K562 (cell line): ENCODE data around the gene FKBP3. TPM values are rescaled to one million over a fixed set of nuclear protein-coding genes. Genes with fewer than 3 reads are reported as not detected.

ENCODE experiments used
- ATAC-seq: fragments of 200-7000 bp; cut with Tn5 transposase; 3 replicates; pipeline ENCODE4 v1.9.1; 2020; ENCODE audit warnings: moderate library complexity
- BruUV-seq: library from RNA; stranded (reverse); fragments of 400-500 nt; replicated peaks from 2 replicates; lab custom pipeline; 2021; lab: Mats Ljungman, UMichigan
- CTCF ChIA-PET: fragments of 300-600 bp; formaldehyde crosslinking; extraction: SDS; loops from one replicate; lab custom pipeline; 2021; ENCODE audit warnings: low intra/inter-chr PET ratio; lab: Yijun Ruan, JAX
- POLR2A ChIA-PET: fragments of 300-600, 350-650 bp; sonication (Branson Sonifier 250); formaldehyde crosslinking; extraction: SDS; loops from one replicate; lab custom pipeline; 2021; ENCODE audit warnings: antibody characterized with exemption, inconsistent platforms; lab: Yijun Ruan, JAX
- DNase-seq, 4 experiments: peaks; one replicate each; pipeline versions ENCODE4 v3.0.0 to v3.0.0-alpha.2; 2011 to 2018; ENCODE audit warnings: low spot score in 3 of 4, mixed read lengths in 3 of 4; ENCODE audit errors: extremely low read depth in 1 of 4
- FAIRE-seq: peaks from 2 replicates; lab custom pipeline; 2011; peaks lifted over from hg19 to GRCh38; lab: Jason Lieb, UNC
- H2AFZ ChIP-seq: 2 replicates; pipeline ENCODE4 v1.6.0; 2011; ENCODE audit warnings: low read depth, low read length, control low read depth, inconsistent platforms
- H3K27ac ChIP-seq: fragments of 200-600 bp; 3 replicates; pipeline ENCODE4 v1.8.0; 2011; ENCODE audit warnings: low read depth, mild to moderate bottlenecking, control low read depth, inconsistent platforms, low read length, moderate library complexity, mixed read lengths; ENCODE audit errors: extremely low read depth
- H3K27me3 ChIP-seq, 2 experiments: fragments of 300-600 bp in 1 of 2; 2 replicates in 1 of 2; 3 replicates in 1 of 2; pipeline versions ENCODE4 v1.6.0 to v1.8.0; 2011; ENCODE audit warnings: inconsistent platforms in 2 of 2, low read length in 2 of 2, mild to moderate bottlenecking in 1 of 2, mixed read lengths in 1 of 2, moderate library complexity in 1 of 2; ENCODE audit not compliant: control insufficient read depth in 2 of 2, insufficient read depth in 2 of 2
- H3K36me3 ChIP-seq: fragments of 300-600 bp; 3 replicates; pipeline ENCODE4 v1.8.0; 2011; ENCODE audit warnings: mild to moderate bottlenecking, low read length, inconsistent platforms; ENCODE audit not compliant: control insufficient read depth, insufficient read depth
- H3K4me1 ChIP-seq, 2 experiments: fragments of 200-600 bp in 1 of 2; replicated peaks in 1 of 2; 2 replicates in 1 of 2; 3 replicates in 1 of 2; pipeline versions ENCODE4 v1.5.1 to v1.8.0; 2011; ENCODE audit warnings: inconsistent platforms in 2 of 2, low read length in 2 of 2, mild to moderate bottlenecking in 1 of 2, mixed read lengths in 1 of 2, moderate library complexity in 1 of 2; ENCODE audit not compliant: control insufficient read depth in 2 of 2, insufficient read depth in 2 of 2
- H3K4me2 ChIP-seq: 2 replicates; pipeline ENCODE4 v1.6.1; 2011; ENCODE audit warnings: low read length, control low read depth, inconsistent platforms, mixed read lengths; ENCODE audit not compliant: insufficient read depth
- H3K4me3 ChIP-seq: fragments of 200-600 bp; sonication (generic), shearing (Covaris generic); 2 replicates; pipeline ENCODE4 v1.5.1; 2016; ENCODE audit warnings: control low read depth, inconsistent platforms
- H3K79me2 ChIP-seq: fragments of 200-600 bp; 3 replicates; pipeline ENCODE4 v1.8.0; 2011; ENCODE audit warnings: low read length, inconsistent platforms; ENCODE audit not compliant: control insufficient read depth, insufficient read depth
- H3K9ac ChIP-seq, 2 experiments: 2 replicates each; pipeline versions ENCODE4 v1.6.0 to v1.6.1; 2011; ENCODE audit warnings: low read depth in 2 of 2, low read length in 2 of 2, control low read depth in 1 of 2, inconsistent platforms in 1 of 2, mild to moderate bottlenecking in 1 of 2, mixed read lengths in 1 of 2; ENCODE audit not compliant: insufficient read depth in 1 of 2
- H3K9me1 ChIP-seq: one replicate; pipeline ENCODE4 v1.6.0; 2011; ENCODE audit warnings: inconsistent platforms, mild to moderate bottlenecking, low read length, moderate library complexity; ENCODE audit not compliant: control insufficient read depth, insufficient read depth
- H3K9me3 ChIP-seq: replicated peaks from 2 replicates; pipeline ENCODE4 v1.5.1; 2011; ENCODE audit warnings: low read depth, low read length, inconsistent platforms; ENCODE audit not compliant: control insufficient read depth, insufficient read depth
- H4K20me1 ChIP-seq: replicated peaks from 2 replicates; pipeline ENCODE4 v1.6.1; 2011; ENCODE audit warnings: low read length, inconsistent platforms, mixed read lengths; ENCODE audit not compliant: control insufficient read depth, insufficient read depth
- FOXO4 ChIP-seq: fragments of 450-650 bp; formaldehyde crosslinking; IDR thresholded peaks from 2 replicates; pipeline ENCODE4 v1.4.0; 2020; ENCODE audit warnings: mild to moderate bottlenecking, moderate library complexity
- GATAD2B ChIP-seq: fragments of 450-650 bp; IDR thresholded peaks from 2 replicates; pipeline ENCODE4 v1.6.1; 2017; ENCODE audit warnings: mild to moderate bottlenecking, borderline replicate concordance
- HDAC2 ChIP-seq: fragments of 450-650 bp; IDR thresholded peaks from 2 replicates; pipeline ENCODE4 v1.6.1; 2016; ENCODE audit warnings: mild to moderate bottlenecking
- NELFE ChIP-seq: IDR thresholded peaks from 2 replicates; pipeline ENCODE4 v1.6.1; 2011; ENCODE audit warnings: mild to moderate bottlenecking; ENCODE audit not compliant: insufficient read depth, insufficient read length
- NRF1 ChIP-seq, 2 experiments: fragments of 450-650 bp; IDR thresholded peaks in 1 of 2; conservative IDR thresholded peaks in 1 of 2; 2 replicates each; pipeline ENCODE4 v1.6.1; 2014; ENCODE audit warnings: mild to moderate bottlenecking in 2 of 2
- RB1 ChIP-seq: fragments of 450-650 bp; IDR thresholded peaks from 2 replicates; pipeline ENCODE4 v1.6.1; 2017; ENCODE audit warnings: low read depth, mild to moderate bottlenecking
- RFX1 ChIP-seq: fragments of 450-650 bp; IDR thresholded peaks from 2 replicates; pipeline ENCODE4 v1.6.1; 2016; ENCODE audit warnings: mild to moderate bottlenecking, moderate library complexity
- WGBS: fragments of 100-300 bp; shearing (Covaris generic); methylation state at CpG from one replicate; pipeline ENCODE4 v1.1.6; 2016; ENCODE audit warnings: low coverage, mixed read lengths; ENCODE audit not compliant: insufficient coverage; ENCODE audit errors: missing lambda C conversion rate; 5-methylcytosine and 5-hydroxymethylcytosine counted together
- in situ Hi-C: fragments of 300-500 bp; cut with MboI; formaldehyde crosslinking; loops from 4 replicates; pipeline ENCODE4 v1.15.0; 2018; ENCODE audit warnings: inconsistent platforms, mixed read lengths
- intact Hi-C: fragments of 100-400 bp; cut with micrococcal nuclease; formaldehyde crosslinking; loops from 2 replicates; pipeline ENCODE4 v1.14.2; 2022
- polyA plus RNA-seq, 8 experiments: library from polyadenylated mRNA; depleted of rRNA in 4 of 8; stranded (reverse) in 5 of 8; unstranded in 3 of 8; fragments of >200 nt; fragmentation: Nextera tagmentation in 2 of 8; fragmentation: Illumina TruSeq in 1 of 8; extraction: Ambion mirVana in 2 of 8; extraction: Trizol in 1 of 8; gene quantifications; 2 replicates each; pipeline versions ENCODE4 v1.2.1 to v1.2.3, GENCODE V29; 2011 to 2014; ENCODE audit warnings: inconsistent platforms in 1 of 8, missing spikeins in 1 of 8
- total RNA-seq, 7 experiments: library from RNA; depleted of rRNA in 6 of 7; stranded (reverse); fragments of >200 nt in 6 of 7; fragmentation: Illumina TruSeq in 2 of 7; extraction: Trizol in 2 of 7; gene quantifications; 2 replicates each; pipeline versions ENCODE4 v1.2.1 to v1.2.3, GENCODE V29; 2011 to 2021; ENCODE audit warnings: low replicate concordance in 1 of 7
- TF ChIP-seq, protein P1 (sequence below): IDR thresholded peaks from 2 replicates; pipeline ENCODE4 v1.6.1; 2016; ENCODE audit warnings: missing genetic modification characterization, missing compliant biosample characterization
- TF ChIP-seq, protein P2 (sequence below): fragments of 150-350 bp; IDR thresholded peaks from 2 replicates; pipeline ENCODE4 v1.6.1; 2014; ENCODE audit warnings: low read depth, mild to moderate bottlenecking, low read length, borderline replicate concordance

Gene FKBP3
- total and polyA plus RNA-seq, 9 of the 15 experiments (the other 6 are each of a cell fraction or from before 2014, with no cell fraction given): 43.6 to 107 (median 65.2) TPM

- Histone ChIP-seq H3K36me3 (0 out of 3 replicates have a peak, but pooled peaks cover 3% of the 10 kb centered on the region), H3K9ac (peak within 1 kb of the TSS; percentile 84 to 98), H3K9me3 (no peaks in the 10 kb centered on the region), H4K20me1 (peaks cover 6% of the 10 kb centered on the region), H3K9me1 (no peaks in the 10 kb centered on the region), H3K27me3 (no peaks in the 10 kb centered on the region), H3K4me2 (peak within 1 kb of the TSS; percentile 84), H3K4me3 (peak within 1 kb of the TSS; percentile 77), H3K79me2 (peaks cover 52% of the 10 kb centered on the region), H3K4me1 (no peaks in the 10 kb centered on the region; a peak in 2 of 5 replicates), H2AFZ (peak within 1 kb of the TSS; percentile 99), H3K27ac (peak within 1 kb of the TSS; percentile 83)
- ATAC-seq: peak; percentile 90
- peak; percentile 93 to 94 (median 94) for DNase-seq
- TSS peak; percentile 63 for BruUV-seq
- CTCF ChIA-PET: no interaction called here
- POLR2A ChIA-PET: interaction anchor here (0.6 to 1.4 kb wide), 5 partner anchors 13 to 479 kb away, joined by 3 to 6 read pairs (median 3); partner anchors contain the start of gene FKBP3
- WGBS: under 1% methylated on average over 21 of the region's 49 CpGs
- intact Hi-C loops (loop anchor here (2.0 kb wide), 1 partner anchor 121 kb away; the partner anchor contains the start of gene TOGARAM1), in situ Hi-C loops (no loop called here)
- peak; percentile 72 for FAIRE-seq
- no peak for TF ChIP-seq NELFE
- TF ChIP-seq, protein P1, sequence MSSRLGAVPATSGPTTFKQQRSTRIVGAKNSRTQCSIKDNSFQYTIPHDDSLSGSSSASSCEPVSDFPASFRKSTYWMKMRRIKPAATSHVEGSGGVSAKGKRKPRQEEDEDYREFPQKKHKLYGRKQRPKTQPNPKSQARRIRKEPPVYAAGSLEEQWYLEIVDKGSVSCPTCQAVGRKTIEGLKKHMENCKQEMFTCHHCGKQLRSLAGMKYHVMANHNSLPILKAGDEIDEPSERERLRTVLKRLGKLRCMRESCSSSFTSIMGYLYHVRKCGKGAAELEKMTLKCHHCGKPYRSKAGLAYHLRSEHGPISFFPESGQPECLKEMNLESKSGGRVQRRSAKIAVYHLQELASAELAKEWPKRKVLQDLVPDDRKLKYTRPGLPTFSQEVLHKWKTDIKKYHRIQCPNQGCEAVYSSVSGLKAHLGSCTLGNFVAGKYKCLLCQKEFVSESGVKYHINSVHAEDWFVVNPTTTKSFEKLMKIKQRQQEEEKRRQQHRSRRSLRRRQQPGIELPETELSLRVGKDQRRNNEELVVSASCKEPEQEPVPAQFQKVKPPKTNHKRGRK (tag): no peak
- peak; percentile 57 for TF ChIP-seq RB1
- TF ChIP-seq, protein P2, sequence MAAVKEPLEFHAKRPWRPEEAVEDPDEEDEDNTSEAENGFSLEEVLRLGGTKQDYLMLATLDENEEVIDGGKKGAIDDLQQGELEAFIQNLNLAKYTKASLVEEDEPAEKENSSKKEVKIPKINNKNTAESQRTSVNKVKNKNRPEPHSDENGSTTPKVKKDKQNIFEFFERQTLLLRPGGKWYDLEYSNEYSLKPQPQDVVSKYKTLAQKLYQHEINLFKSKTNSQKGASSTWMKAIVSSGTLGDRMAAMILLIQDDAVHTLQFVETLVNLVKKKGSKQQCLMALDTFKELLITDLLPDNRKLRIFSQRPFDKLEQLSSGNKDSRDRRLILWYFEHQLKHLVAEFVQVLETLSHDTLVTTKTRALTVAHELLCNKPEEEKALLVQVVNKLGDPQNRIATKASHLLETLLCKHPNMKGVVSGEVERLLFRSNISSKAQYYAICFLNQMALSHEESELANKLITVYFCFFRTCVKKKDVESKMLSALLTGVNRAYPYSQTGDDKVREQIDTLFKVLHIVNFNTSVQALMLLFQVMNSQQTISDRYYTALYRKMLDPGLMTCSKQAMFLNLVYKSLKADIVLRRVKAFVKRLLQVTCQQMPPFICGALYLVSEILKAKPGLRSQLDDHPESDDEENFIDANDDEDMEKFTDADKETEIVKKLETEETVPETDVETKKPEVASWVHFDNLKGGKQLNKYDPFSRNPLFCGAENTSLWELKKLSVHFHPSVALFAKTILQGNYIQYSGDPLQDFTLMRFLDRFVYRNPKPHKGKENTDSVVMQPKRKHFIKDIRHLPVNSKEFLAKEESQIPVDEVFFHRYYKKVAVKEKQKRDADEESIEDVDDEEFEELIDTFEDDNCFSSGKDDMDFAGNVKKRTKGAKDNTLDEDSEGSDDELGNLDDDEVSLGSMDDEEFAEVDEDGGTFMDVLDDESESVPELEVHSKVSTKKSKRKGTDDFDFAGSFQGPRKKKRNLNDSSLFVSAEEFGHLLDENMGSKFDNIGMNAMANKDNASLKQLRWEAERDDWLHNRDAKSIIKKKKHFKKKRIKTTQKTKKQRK: no peak
- no peak for TF ChIP-seq FOXO4 (CRISPR knock-in tag)
- TF ChIP-seq RFX1: no peak
- TF ChIP-seq GATAD2B: no peak
- TF ChIP-seq NRF1 (conservative IDR thresholded peaks at IDR 0.05 in 1 of 2, IDR thresholded peaks at IDR 0.05 in 1 of 2): peak; percentile 93 to 95
- TF ChIP-seq HDAC2: no peak
Observed at GRCh38 chr14:45083976-45084722, 50.1 kb downstream of the FKBP3 start, which contains the start of gene PRPF39. PRPF39 (plus strand) TSS chr14:45084116; CDS start chr14:45095240, 11,124 bp downstream.
